GM21717 (cell line): Measurements from ENCODE around the gene MAPK7.
"Not testable (repeated sequence)": the region's sequence is repeated elsewhere in the genome, so short reads cannot be mapped to it uniquely, and the experiment has no call there.

ENCODE experiments used
- ATAC-seq: cut with Tn5 transposase; IDR thresholded peaks from one replicate; pipeline ENCODE4 v1.9.1; 2021; ENCODE audit warnings: mild to moderate bottlenecking, moderate library complexity; ENCODE audit not compliant: unreplicated experiment

MAPK7 gene

DNA sequence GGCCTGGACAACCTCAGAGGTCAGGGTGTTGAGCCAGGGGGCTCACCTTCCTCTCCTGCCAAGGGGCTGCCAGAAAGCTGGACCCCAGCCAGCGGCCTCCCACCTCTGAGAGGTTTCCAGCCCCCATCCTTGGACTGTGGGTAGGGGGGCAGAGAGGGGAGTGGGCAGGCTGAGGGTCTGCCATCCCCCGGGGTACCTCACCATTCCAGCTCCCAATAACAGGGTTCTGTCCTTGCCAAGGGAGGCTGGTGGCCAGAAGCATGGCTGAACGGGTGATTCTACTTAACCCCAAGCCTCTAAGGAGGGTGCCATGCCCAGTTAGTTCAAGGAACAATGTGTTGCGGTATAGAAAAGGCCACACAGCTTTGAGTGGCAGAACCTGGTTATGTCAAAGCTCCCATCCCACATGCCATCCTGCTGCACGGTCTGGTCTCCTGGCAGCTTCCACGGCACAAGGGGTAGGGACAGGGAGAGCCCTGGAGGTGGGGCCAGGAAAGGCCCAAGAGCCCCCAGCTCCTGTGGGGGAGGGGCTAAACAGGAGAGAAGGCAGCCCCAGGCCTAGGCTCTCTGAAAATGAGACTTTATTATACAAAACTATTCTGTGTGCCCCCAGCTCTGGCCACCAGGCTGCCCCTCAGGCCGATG is 35.6 kb upstream of the MAPK7 start:
- no peak for ATAC-seq

- no peak for ATAC-seq
Observed at GRCh38 chr17:19343256-19343630, 35.1 kb upstream of the MAPK7 start.

GRCh38 chr17:19343671-19344151 is 34.6 kb upstream of the MAPK7 start:
- ATAC-seq, result no peak

GRCh38 chr17:19344311-19345066 is 33.8 kb upstream of the MAPK7 start:
- no peak for ATAC-seq

- ATAC-seq, result no peak
Observed at GRCh38 chr17:19345067-19345460, 33.2 kb upstream of the MAPK7 start.

- no peak for ATAC-seq
Observed at GRCh38 chr17:19345486-19346350, 32.6 kb upstream of the MAPK7 start.

- no peak for ATAC-seq
Observed at GRCh38 chr17:19346351-19347255, 31.7 kb upstream of the MAPK7 start.

GRCh38 chr17:19347323-19348080 is 30.8 kb upstream of the MAPK7 start:
- ATAC-seq, result no peak

GRCh38 chr17:19348081-19348650 is 30.1 kb upstream of the MAPK7 start:
- no peak for ATAC-seq

DNA sequence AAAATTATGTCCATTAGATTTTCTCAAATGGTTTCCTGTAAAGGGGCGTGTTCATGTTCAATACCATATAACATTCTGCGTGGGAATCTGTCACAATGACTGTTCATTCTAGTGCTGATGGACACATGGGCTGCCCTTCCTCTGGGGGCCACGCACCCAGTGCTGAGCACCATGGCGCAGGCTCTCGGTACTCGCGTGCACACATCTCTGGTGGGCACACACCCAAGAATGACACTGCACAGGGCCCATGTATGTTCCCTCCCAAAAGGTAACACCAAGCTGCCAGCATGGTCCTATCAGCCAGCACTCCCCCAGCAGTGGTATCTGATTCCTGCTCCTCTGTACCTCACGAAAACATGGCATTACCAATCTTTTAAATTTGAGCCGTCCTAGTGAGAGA is 29.5 kb upstream of the MAPK7 start:
- no peak for ATAC-seq

- ATAC-seq, result not testable (repeated sequence)
Observed at GRCh38 chr17:19353401-19353800, 24.9 kb upstream of the MAPK7 start.

DNA sequence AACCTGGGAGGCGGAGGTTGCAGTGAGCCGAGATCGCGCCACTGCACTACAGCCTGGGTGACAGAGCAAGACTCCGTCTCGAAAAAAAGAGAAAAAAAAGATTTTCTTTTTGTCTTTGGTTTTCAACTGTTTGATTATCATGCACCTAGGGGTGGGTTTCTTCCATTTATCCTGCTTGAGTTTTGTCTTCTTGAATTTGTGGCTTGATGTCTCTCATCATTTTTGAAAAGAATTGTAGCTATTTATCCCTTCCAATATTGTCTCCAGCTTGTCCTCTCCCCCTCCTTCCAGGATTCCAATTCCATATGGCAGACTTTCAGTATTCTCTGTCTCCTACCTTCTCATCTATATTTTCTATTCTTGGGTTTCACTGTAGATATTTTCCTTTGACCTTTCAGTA is 23.6 kb upstream of the MAPK7 start:
- no peak for ATAC-seq

DNA sequence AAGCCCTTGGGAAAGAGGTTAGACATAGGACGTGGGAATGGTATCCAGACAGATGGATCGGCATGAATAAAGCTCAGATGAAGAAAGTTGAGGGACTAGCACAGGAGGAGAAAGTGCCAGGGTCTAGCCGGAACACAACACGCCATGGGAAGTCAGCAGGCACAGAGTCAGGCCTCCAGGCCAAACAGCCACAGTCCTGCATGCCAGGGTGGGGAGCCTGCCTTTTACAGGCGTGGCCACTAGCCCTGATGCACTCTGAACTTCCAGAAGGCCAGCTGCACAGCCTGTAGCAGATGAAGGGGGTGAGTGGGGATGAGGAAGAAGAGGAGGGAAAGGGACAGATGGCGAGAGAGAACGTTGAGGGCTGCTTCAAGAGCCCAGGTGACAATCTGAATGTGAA is 20.9 kb upstream of the MAPK7 start:
- ATAC-seq, result no peak

GRCh38 chr17:19357761-19358160 is 20.5 kb upstream of the MAPK7 start:
- ATAC-seq, result no peak

- no peak for ATAC-seq
Observed at GRCh38 chr17:19359151-19359550, 19.1 kb upstream of the MAPK7 start.

DNA sequence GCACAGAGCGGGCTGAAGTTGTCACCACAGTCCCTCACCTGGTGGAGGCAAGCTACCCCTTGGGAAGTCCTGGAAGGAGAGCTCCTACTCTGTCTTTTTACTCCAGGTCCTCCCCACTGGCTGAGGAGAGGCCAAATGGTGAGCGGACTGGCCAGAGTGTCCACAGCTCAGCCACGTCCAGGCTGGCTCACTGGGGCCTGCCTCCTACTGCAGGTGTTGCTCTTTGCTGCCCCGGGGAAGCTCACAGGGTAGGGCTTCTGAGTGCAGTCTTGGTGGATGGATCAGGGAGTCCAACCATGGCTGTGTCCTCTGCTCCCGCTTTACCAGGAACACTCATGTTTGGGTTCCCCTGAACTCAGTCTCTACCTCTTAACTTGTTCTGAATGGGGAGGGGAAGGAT is 18.4 kb upstream of the MAPK7 start:
- ATAC-seq, result no peak

DNA sequence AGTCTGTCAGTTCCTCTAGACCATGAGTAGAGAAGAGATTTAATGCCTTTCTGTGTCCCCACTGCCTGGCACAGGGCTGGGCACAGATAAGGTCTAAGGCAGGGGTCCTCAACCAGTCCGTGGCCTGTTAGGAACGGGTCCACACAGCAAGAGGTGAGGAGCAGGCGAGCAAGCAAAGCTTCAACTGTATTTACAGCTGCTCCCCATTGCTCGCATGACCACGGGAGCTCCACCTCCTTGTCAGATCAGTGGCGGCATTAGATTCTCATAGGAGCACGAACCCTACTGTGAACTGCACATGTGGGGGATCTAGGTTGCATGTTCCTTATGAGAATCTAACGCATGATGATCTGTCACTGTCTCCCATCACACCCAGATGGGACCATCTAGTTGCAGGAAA is 17.5 kb upstream of the MAPK7 start:
- no peak for ATAC-seq

DNA sequence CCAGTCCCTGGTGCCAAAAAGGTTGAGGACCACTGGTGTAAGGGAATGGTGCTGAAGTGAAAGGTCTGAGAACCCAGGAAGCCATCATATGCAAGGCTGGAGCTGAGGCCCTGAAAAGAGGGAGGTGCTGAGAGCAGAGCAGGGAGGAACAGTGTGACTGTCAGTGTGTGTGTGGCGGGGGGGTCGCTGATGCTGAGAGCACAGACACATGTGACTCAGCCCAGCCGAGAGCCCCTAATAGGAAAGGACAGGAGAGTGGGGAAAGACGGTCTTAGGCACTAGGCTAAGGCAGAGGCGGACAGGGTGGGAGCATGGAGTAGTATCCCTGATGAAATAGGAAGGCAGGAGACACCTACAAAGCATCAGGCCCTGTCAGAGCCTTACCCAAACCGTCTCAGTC is 17.0 kb upstream of the MAPK7 start:
- no peak for ATAC-seq

DNA sequence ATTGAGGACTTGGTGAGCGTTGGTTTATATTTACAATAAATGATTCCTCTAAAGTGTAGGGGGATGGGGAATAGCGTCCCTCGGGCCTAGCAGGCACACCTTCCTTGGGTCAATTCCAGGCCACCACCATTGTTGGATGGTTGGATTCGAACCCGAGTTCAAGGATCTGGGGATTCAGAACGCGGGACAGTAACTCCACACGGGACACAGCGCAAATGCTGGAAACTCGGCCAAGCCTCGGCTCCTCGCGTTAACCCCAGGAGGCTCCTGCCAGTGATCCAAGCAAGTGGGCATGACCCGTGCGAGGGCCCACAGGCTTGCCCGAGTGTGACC is 16.4 kb upstream of the MAPK7 start:
- no peak for ATAC-seq
